Measurements from ENCODE around the gene ABCC10. TPM values are rescaled to one million over a fixed set of nuclear protein-coding genes. Genes with fewer than 3 reads are reported as not detected.
"Not testable (repeated sequence)": the region's sequence is repeated elsewhere in the genome, so short reads cannot be mapped to it uniquely, and the experiment has no call there.

ABCC10 gene
- total RNA-seq, 2 experiments from 2014 or later = 35.7 to 38.5 TPM

GRCh38 chr6:43464337-43464736, 37.0 kb downstream of the ABCC10 start:
- no peaks in the 10 kb centered on the region for H3K4me1 ChIP-seq (ENCODE audit: insufficient read depth, low read length)
- H3K27me3 Mint-ChIP-seq = peaks cover 40% of the 10 kb centered on the region
- no peaks in the 10 kb centered on the region for H3K4me1 Mint-ChIP-seq (ENCODE audit: low read depth)
- H3K4me3 ChIP-seq (ENCODE audit: low read length) = no peak overlapping the region
- peaks cover 10 to 11% of the 10 kb centered on the region in 2 experiments for H3K27me3 ChIP-seq (ENCODE audit: control insufficient read depth in 1 of 2, insufficient read depth in 2 of 2, low read length in 2 of 2)
- H3K9me3 Mint-ChIP-seq = no peaks in the 10 kb centered on the region
- intact Hi-C loops (cut with DNase I, micrococcal nuclease) = no loop called here
- no peaks in the 10 kb centered on the region for H3K36me3 ChIP-seq (ENCODE audit: insufficient read depth, low read length)
- no peak overlapping the region for H3K27ac ChIP-seq (ENCODE audit: low read depth in 1 of 2, low read length in 2 of 2)
- DNase-seq (no peak), ATAC-seq (ENCODE audit: poor library complexity) (no peak)
- H3K9me3 ChIP-seq (ENCODE audit: control insufficient read depth in 1 of 2, insufficient read depth in 1 of 2, low read length in 2 of 2) = no peaks in the 10 kb centered on the region
- no peak overlapping the region for H3K4me3 Mint-ChIP-seq
- no peak for TF ChIP-seq CTCF (IDR thresholded peaks at IDR 0.05)
- no peaks in the 10 kb centered on the region for H3K36me3 Mint-ChIP-seq (ENCODE audit: low read depth)
- no peak overlapping the region for H3K27ac Mint-ChIP-seq
- POLR2A ChIA-PET = no interaction called here
- CTCF ChIA-PET = no interaction called here

- Histone ChIP-seq H3K27me3 (ENCODE audit: control insufficient read depth in 1 of 2, insufficient read depth in 2 of 2, low read length in 2 of 2) (peaks cover 11% of the 10 kb centered on the region in 2 experiments), H3K4me3 (ENCODE audit: low read length) (no peak overlapping the region), H3K9me3 (ENCODE audit: control insufficient read depth in 1 of 2, insufficient read depth in 1 of 2, low read length in 2 of 2) (no peaks in the 10 kb centered on the region), H3K27ac (ENCODE audit: low read depth in 1 of 2, low read length in 2 of 2) (no peak overlapping the region), H3K4me1 (ENCODE audit: insufficient read depth, low read length) (no peaks in the 10 kb centered on the region), H3K36me3 (ENCODE audit: insufficient read depth, low read length) (no peaks in the 10 kb centered on the region)
- intact Hi-C loops (cut with DNase I, micrococcal nuclease) = no loop called here
- H3K4me3 Mint-ChIP-seq = no peak overlapping the region
- no peak for TF ChIP-seq CTCF (IDR thresholded peaks at IDR 0.05)
- no peaks in the 10 kb centered on the region for H3K36me3 Mint-ChIP-seq (ENCODE audit: low read depth)
- POLR2A ChIA-PET = no interaction called here
- no peak for DNase-seq
- peaks cover 46% of the 10 kb centered on the region for H3K27me3 Mint-ChIP-seq
- H3K9me3 Mint-ChIP-seq = no peaks in the 10 kb centered on the region
- no peak overlapping the region for H3K27ac Mint-ChIP-seq
- CTCF ChIA-PET = no interaction called here
- H3K4me1 Mint-ChIP-seq (ENCODE audit: low read depth) = no peaks in the 10 kb centered on the region
- no peak for ATAC-seq (ENCODE audit: poor library complexity)
These were observed 38.6 kb downstream of the ABCC10 start for GRCh38 chr6:43465948-43466347.

GRCh38 chr6:43467265-43467664, 39.9 kb downstream of the ABCC10 start:
- CTCF ChIA-PET, H3K27ac Mint-ChIP-seq: not testable (repeated sequence)

GRCh38 chr6:43467752-43468151, 40.4 kb downstream of the ABCC10 start:
- Histone ChIP-seq H3K4me3 (ENCODE audit: low read length) (no peak overlapping the region), H3K27me3 (ENCODE audit: control insufficient read depth in 1 of 2, insufficient read depth in 2 of 2, low read length in 2 of 2) (peaks cover 11% of the 10 kb centered on the region in 2 experiments), H3K9me3 (ENCODE audit: control insufficient read depth in 1 of 2, insufficient read depth in 1 of 2, low read length in 2 of 2) (no peaks in the 10 kb centered on the region), H3K27ac (ENCODE audit: low read depth in 1 of 2, low read length in 2 of 2) (no peak overlapping the region), H3K36me3 (ENCODE audit: insufficient read depth, low read length) (no peaks in the 10 kb centered on the region), H3K4me1 (ENCODE audit: insufficient read depth, low read length) (no peaks in the 10 kb centered on the region)
- Mint-ChIP-seq H3K27ac (no peak overlapping the region), H3K4me1 (ENCODE audit: low read depth) (no peaks in the 10 kb centered on the region), H3K9me3 (no peaks in the 10 kb centered on the region), H3K27me3 (peaks cover 38% of the 10 kb centered on the region), H3K36me3 (ENCODE audit: low read depth) (no peaks in the 10 kb centered on the region), H3K4me3 (no peak overlapping the region)
- POLR2A ChIA-PET = no interaction called here
- CTCF ChIA-PET = no interaction called here
- DNase-seq (no peak), ATAC-seq (ENCODE audit: poor library complexity) (no peak)
- no peak for TF ChIP-seq CTCF (IDR thresholded peaks at IDR 0.05)
- intact Hi-C loops (cut with DNase I, micrococcal nuclease) = no loop called here

More at GRCh38 chr6:43467265-43467664, 39.9 kb downstream of the ABCC10 start:
- H3K9me3 Mint-ChIP-seq; H3K4me1 Mint-ChIP-seq (ENCODE audit: low read depth); H3K27ac ChIP-seq (ENCODE audit: low read depth in 1 of 2, low read length in 2 of 2); POLR2A ChIA-PET; H3K4me3 ChIP-seq (ENCODE audit: low read length); H3K36me3 ChIP-seq (ENCODE audit: insufficient read depth, low read length); DNase-seq; H3K4me1 ChIP-seq (ENCODE audit: insufficient read depth, low read length); H3K36me3 Mint-ChIP-seq (ENCODE audit: low read depth); H3K4me3 Mint-ChIP-seq; H3K9me3 ChIP-seq (ENCODE audit: control insufficient read depth in 1 of 2, insufficient read depth in 1 of 2, low read length in 2 of 2); ATAC-seq (ENCODE audit: poor library complexity); intact Hi-C loops (cut with DNase I, micrococcal nuclease): not testable (repeated sequence)
- peaks cover 43% of the 10 kb centered on the region for H3K27me3 Mint-ChIP-seq
- H3K27me3 ChIP-seq (ENCODE audit: control insufficient read depth in 1 of 2, insufficient read depth in 2 of 2, low read length in 2 of 2) = peaks cover 11% of the 10 kb centered on the region in 2 experiments
